Measurements from ENCODE around the gene TNFAIP1. TPM values are rescaled to one million over a fixed set of nuclear protein-coding genes. Genes with fewer than 3 reads are reported as not detected.
"Not testable (repeated sequence)": the region's sequence is repeated elsewhere in the genome, so short reads cannot be mapped to it uniquely, and the experiment has no call there.

TNFAIP1 gene, protein sequence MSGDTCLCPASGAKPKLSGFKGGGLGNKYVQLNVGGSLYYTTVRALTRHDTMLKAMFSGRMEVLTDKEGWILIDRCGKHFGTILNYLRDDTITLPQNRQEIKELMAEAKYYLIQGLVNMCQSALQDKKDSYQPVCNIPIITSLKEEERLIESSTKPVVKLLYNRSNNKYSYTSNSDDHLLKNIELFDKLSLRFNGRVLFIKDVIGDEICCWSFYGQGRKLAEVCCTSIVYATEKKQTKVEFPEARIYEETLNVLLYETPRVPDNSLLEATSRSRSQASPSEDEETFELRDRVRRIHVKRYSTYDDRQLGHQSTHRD
- 45.9 and 49.4 TPM in 2 replicates for total RNA-seq (2022)
- Bru-seq, nascent RNA, result percentile 77 among the genes with signal in this experiment
- BruChase-seq, experiment 1, labeled RNA remaining after a 6-hour chase, result percentile 85 among the genes with signal in this experiment
- BruChase-seq, experiment 2, labeled RNA remaining after a 2-hour chase, result percentile 91 among the genes with signal in this experiment
- long read RNA-seq, transcript TNFAIP1-201 (7 exons, 3,627 nt), result major isoform, 38 of 643 reads
- long read RNA-seq, partial matches to known transcripts, result 4 of 643 reads
- long read RNA-seq, other reads (novel, unspliced or antisense), result 601 of 643 reads

DNA sequence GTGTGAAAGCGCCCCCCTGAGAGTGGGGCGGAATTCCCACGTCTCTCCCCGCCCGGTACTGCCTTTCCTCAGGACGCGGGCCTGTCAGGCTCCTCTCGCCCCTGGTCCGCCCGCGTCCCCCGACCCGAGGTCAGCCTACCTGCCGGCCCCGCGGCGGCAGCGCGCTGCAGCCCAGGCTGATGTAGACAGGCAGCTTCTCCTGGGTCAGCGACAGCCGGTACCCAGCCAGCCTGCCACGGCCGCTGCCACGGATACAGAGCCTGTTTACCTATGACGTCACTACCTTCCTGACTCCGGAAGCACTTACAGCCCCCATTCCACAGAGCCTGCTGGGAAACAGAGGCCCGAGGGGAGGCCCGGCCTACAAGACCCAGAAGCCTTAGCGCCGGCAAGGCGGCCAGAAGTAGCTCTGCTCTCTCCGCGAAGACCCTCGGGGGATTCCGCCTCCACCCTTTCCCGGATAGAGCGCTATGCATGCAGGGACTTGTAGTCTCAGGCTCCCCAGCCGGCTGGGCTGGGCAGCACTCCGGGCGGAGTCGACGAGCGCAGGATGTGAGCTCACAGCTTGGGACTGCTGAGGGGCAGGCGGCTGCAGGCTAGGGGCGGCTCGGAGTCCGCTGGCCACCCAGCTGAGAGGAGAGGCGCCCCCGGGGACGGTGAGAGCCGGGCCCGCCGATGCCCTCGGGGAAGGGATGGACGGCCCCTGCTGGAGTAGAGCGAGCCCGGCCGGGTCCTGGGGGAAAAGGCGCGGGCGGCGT lies at the start of gene TNFAIP1, which contains the start of gene IFT20:
TSS of gene TNFAIP1 (plus strand) at position 561 of the 758 bp plus-strand sequence. CDS start 3,761 bp downstream, outside the sequence.
TSS of gene IFT20 (minus strand) at position 272 of the 758 bp plus-strand sequence. CDS start 3,487 bp downstream, outside the sequence.
- Mint-ChIP-seq H3K36me3 (ENCODE audit: insufficient read depth, unreplicated experiment) (peaks cover 55% of the 10 kb centered on the region), H3K4me1 (ENCODE audit: low read depth, unreplicated experiment) (peaks cover 40% of the 10 kb centered on the region), H3K27me3 (ENCODE audit: unreplicated experiment) (no peaks in the 10 kb centered on the region), H3K27ac (ENCODE audit: unreplicated experiment) (peak within 1 kb of the TSS; percentile 89), H3K4me3 (ENCODE audit: low read depth, unreplicated experiment) (peak within 1 kb of the TSS; percentile 93), H3K9me3 (ENCODE audit: low read depth, unreplicated experiment) (no peaks in the 10 kb centered on the region)
- no peak for TF ChIP-seq CTCF (IDR thresholded peaks at IDR 0.05; ENCODE audit: unreplicated experiment)
- CTCF ChIA-PET, result interaction anchor here (0.6 to 1.9 kb wide), 13 partner anchors 10 to 1010 kb away, joined by 3 to 10 read pairs (median 5); partner anchors contain the start of genes LYRM9, POLDIP2 and TMEM97
- peak; percentile 98 for DNase-seq
- no TSS peak for BruUV-seq (replicated peaks)
- intact Hi-C loops (cut with micrococcal nuclease; ENCODE audit: unreplicated experiment), result no loop called here

DNA sequence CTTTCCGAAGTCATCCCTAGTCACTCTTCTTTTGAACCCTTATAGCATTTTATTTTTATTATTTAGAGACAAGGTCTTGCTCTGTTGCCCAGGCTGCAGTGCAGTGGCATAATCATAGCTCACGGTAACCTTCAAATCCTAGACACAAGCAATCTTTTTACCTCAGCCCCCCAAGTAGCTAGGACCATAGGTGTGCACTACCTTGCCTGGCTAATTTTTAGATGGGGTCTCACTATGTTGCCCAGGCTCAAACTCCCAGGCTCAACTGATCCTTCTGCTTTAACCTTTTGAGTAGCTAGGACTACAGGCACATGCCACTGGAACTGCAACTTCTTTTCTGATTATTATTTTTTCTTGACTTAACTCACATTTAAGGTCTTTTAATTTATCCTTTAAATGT lies 49.6 kb upstream of the TNFAIP1 start:
- H3K36me3 Mint-ChIP-seq (ENCODE audit: insufficient read depth, unreplicated experiment), result no peaks in the 10 kb centered on the region
- H3K9me3 Mint-ChIP-seq (ENCODE audit: low read depth, unreplicated experiment), result no peaks in the 10 kb centered on the region
- no peak overlapping the region for H3K27ac Mint-ChIP-seq (ENCODE audit: unreplicated experiment)
- DNase-seq, result no peak
- intact Hi-C loops (cut with micrococcal nuclease; ENCODE audit: unreplicated experiment), result no loop called here
- CTCF ChIA-PET, result no interaction called here
- H3K27me3 Mint-ChIP-seq (ENCODE audit: unreplicated experiment), result no peaks in the 10 kb centered on the region
- no peaks in the 10 kb centered on the region for H3K4me1 Mint-ChIP-seq (ENCODE audit: low read depth, unreplicated experiment)
- no peak for TF ChIP-seq CTCF (IDR thresholded peaks at IDR 0.05; ENCODE audit: unreplicated experiment)
- no peak overlapping the region for H3K4me3 Mint-ChIP-seq (ENCODE audit: low read depth, unreplicated experiment)
- no TSS peak for BruUV-seq (replicated peaks)

DNA sequence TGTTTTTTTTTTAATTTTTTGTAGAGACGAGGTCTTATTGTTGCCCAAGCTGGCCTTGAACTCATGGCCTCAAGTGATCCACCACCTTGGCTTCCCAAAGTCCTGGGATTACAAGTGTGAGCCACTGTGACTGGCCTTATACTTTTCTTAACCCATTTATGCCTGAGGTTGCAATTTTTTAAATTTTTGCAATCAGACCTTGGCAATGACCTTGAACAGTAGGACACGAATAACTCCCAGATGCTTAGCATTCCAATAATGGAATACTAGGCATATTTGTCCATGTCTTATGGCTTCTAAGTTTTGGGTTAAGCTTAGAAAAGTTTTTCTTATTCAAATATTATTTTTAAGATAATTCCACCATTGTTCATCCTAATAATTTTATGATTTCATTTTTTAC lies 44.9 kb upstream of the TNFAIP1 start:
- Mint-ChIP-seq H3K36me3 (ENCODE audit: insufficient read depth, unreplicated experiment) (no peaks in the 10 kb centered on the region), H3K4me1 (ENCODE audit: low read depth, unreplicated experiment) (no peaks in the 10 kb centered on the region), H3K9me3 (ENCODE audit: low read depth, unreplicated experiment) (no peaks in the 10 kb centered on the region), H3K4me3 (ENCODE audit: low read depth, unreplicated experiment) (no peak overlapping the region), H3K27me3 (ENCODE audit: unreplicated experiment) (no peaks in the 10 kb centered on the region), H3K27ac (ENCODE audit: unreplicated experiment) (no peak overlapping the region)
- no peak for DNase-seq
- CTCF ChIA-PET, result no interaction called here
- TF ChIP-seq CTCF (IDR thresholded peaks at IDR 0.05; ENCODE audit: unreplicated experiment), result no peak
- intact Hi-C loops (cut with micrococcal nuclease; ENCODE audit: unreplicated experiment), result no loop called here
- no TSS peak for BruUV-seq (replicated peaks)

- Mint-ChIP-seq H3K27me3 (ENCODE audit: unreplicated experiment) (no peaks in the 10 kb centered on the region), H3K27ac (ENCODE audit: unreplicated experiment) (no peak overlapping the region), H3K4me3 (ENCODE audit: low read depth, unreplicated experiment) (no peak overlapping the region), H3K36me3 (ENCODE audit: insufficient read depth, unreplicated experiment) (no peaks in the 10 kb centered on the region), H3K9me3 (ENCODE audit: low read depth, unreplicated experiment) (no peaks in the 10 kb centered on the region), H3K4me1 (ENCODE audit: low read depth, unreplicated experiment) (no peaks in the 10 kb centered on the region)
- no TSS peak for BruUV-seq (replicated peaks)
- CTCF ChIA-PET, result no interaction called here
- intact Hi-C loops (cut with micrococcal nuclease; ENCODE audit: unreplicated experiment), result no loop called here
- DNase-seq, result no peak
- no peak for TF ChIP-seq CTCF (IDR thresholded peaks at IDR 0.05; ENCODE audit: unreplicated experiment)
These were observed 43.7 kb upstream of the TNFAIP1 start for GRCh38 chr17:28291780-28292330.

GRCh38 chr17:28292878-28293277 lies 42.7 kb upstream of the TNFAIP1 start:
- H3K9me3 Mint-ChIP-seq (ENCODE audit: low read depth, unreplicated experiment); intact Hi-C loops (cut with micrococcal nuclease; ENCODE audit: unreplicated experiment); CTCF ChIA-PET; DNase-seq; BruUV-seq (replicated peaks); H3K4me1 Mint-ChIP-seq (ENCODE audit: low read depth, unreplicated experiment); H3K27ac Mint-ChIP-seq (ENCODE audit: unreplicated experiment); H3K4me3 Mint-ChIP-seq (ENCODE audit: low read depth, unreplicated experiment); H3K36me3 Mint-ChIP-seq (ENCODE audit: insufficient read depth, unreplicated experiment); H3K27me3 Mint-ChIP-seq (ENCODE audit: unreplicated experiment): not testable (repeated sequence)

Measured in Calu3 (cell line).